Measurements from ENCODE around the gene LRRC8C. TPM values are rescaled to one million over a fixed set of nuclear protein-coding genes. Genes with fewer than 3 reads are reported as not detected.
A peak's percentile ranks its signal among the peaks of the same experiment; 100 is the strongest.

Gene LRRC8C
- total RNA-seq, 1 donor = 2.2 TPM

DNA sequence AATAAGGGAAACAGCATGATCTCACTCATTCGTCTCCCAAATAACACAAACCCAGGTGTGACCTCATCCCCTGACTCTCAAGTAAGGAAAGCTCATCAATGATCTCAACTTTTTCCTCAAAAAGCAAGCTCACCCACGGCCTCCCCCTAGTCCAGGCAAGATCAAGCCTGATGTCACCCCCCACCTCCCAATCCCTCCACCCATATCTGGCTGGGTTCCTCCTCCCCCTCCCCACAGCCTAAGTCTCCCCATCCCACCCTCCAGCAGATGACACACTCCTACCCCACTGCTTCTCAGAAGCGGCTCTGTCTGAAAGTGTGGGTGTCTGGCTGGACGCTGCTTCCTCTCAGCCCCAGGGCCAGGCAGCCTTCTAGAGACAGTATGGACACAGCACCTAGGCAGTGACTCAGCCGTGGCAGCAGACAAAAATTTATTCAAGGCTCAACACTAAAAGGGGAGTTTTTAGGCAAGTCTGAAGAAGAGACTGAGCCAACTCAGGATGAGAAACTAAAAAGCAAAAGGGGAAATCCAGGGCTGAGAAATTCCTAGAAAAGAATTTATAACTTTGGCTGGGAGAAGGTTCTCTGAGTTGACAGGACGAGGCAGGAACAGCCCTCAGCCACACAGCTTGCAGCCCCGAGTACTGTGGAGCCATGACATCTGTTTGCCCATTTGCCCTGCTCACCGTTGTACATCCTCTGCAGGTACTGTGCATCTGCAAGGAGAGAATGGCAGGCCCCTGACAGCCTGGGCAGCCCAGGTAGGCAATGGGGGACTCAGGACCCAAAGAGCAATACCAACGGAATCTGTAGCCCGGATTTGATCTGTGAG lies 106.3 kb downstream of the LRRC8C start:
- peak overlapping the region; percentile 51 for H3K4me2 ChIP-seq (ENCODE audit: insufficient read depth, low read length)
- peaks cover 8% of the 10 kb centered on the region for H3K4me1 ChIP-seq (ENCODE audit: insufficient read depth, low read length)
- peak overlapping the region; percentile 10 for H3K4me3 ChIP-seq (ENCODE audit: insufficient read depth, low read length)
- H3K79me2 ChIP-seq (ENCODE audit: insufficient read depth, low read length) = no peaks in the 10 kb centered on the region
- peak; percentile 59 for DNase-seq (ENCODE audit: insufficient read length, low spot score, missing footprints)
- TF ChIP-seq, protein P1, sequence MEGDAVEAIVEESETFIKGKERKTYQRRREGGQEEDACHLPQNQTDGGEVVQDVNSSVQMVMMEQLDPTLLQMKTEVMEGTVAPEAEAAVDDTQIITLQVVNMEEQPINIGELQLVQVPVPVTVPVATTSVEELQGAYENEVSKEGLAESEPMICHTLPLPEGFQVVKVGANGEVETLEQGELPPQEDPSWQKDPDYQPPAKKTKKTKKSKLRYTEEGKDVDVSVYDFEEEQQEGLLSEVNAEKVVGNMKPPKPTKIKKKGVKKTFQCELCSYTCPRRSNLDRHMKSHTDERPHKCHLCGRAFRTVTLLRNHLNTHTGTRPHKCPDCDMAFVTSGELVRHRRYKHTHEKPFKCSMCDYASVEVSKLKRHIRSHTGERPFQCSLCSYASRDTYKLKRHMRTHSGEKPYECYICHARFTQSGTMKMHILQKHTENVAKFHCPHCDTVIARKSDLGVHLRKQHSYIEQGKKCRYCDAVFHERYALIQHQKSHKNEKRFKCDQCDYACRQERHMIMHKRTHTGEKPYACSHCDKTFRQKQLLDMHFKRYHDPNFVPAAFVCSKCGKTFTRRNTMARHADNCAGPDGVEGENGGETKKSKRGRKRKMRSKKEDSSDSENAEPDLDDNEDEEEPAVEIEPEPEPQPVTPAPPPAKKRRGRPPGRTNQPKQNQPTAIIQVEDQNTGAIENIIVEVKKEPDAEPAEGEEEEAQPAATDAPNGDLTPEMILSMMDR (IDR thresholded peaks at IDR 0.05; ENCODE audit: extremely low read depth, low read depth, low read length) = no peak
- H4K20me1 ChIP-seq (ENCODE audit: insufficient read depth, low read length) = no peaks in the 10 kb centered on the region
- H2AFZ ChIP-seq (ENCODE audit: low read length) = peak overlapping the region; percentile 61
- no peaks in the 10 kb centered on the region for H3K36me3 ChIP-seq (ENCODE audit: insufficient read depth, low read length)
- H3K9me3 ChIP-seq (ENCODE audit: low read depth, low read length) = no peaks in the 10 kb centered on the region
- no peaks in the 10 kb centered on the region for H3K27me3 ChIP-seq (ENCODE audit: insufficient read depth, low read length)
- peak overlapping the region; percentile 19 for H3K27ac ChIP-seq (ENCODE audit: low read depth, low read length)

DNA sequence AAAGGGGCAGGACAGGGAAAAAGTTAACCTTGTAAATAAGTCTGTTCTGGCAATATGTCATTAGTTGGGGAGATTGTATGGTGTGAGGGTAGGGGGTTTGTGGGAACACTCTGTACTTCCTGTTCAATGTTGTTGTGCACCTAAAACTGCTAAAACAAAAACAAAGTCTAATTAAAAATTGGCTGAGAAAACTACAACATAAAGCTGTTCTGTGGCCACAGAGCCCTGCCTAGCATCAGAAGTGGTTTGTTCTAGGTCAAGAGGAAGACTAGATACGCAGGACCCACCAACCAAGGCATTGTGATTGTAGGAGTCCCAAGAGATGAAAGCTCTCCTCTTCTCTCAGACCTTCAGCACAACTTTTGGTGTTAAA lies 106.9 kb downstream of the LRRC8C start:
- H2AFZ ChIP-seq (ENCODE audit: low read length) = peak overlapping the region; percentile 61
- no peaks in the 10 kb centered on the region for H4K20me1 ChIP-seq (ENCODE audit: insufficient read depth, low read length)
- peak overlapping the region; percentile 51 for H3K4me2 ChIP-seq (ENCODE audit: insufficient read depth, low read length)
- H3K9me3 ChIP-seq (ENCODE audit: low read depth, low read length) = no peaks in the 10 kb centered on the region
- H3K36me3 ChIP-seq (ENCODE audit: insufficient read depth, low read length) = no peaks in the 10 kb centered on the region
- peak overlapping the region; percentile 10 for H3K4me3 ChIP-seq (ENCODE audit: insufficient read depth, low read length)
- H3K27ac ChIP-seq (ENCODE audit: low read depth, low read length) = no peak overlapping the region
- H3K27me3 ChIP-seq (ENCODE audit: insufficient read depth, low read length) = no peaks in the 10 kb centered on the region
- TF ChIP-seq, protein P1 (IDR thresholded peaks at IDR 0.05; ENCODE audit: extremely low read depth, low read depth, low read length) = no peak
- no peak for DNase-seq (ENCODE audit: insufficient read length, low spot score, missing footprints)
- peaks cover 8% of the 10 kb centered on the region for H3K4me1 ChIP-seq (ENCODE audit: insufficient read depth, low read length)
- H3K79me2 ChIP-seq (ENCODE audit: insufficient read depth, low read length) = no peaks in the 10 kb centered on the region

- Histone ChIP-seq H3K9me3 (ENCODE audit: low read depth, low read length) (no peaks in the 10 kb centered on the region), H3K4me2 (ENCODE audit: insufficient read depth, low read length) (no peak overlapping the region), H3K4me1 (ENCODE audit: insufficient read depth, low read length) (peaks cover 8% of the 10 kb centered on the region), H3K36me3 (ENCODE audit: insufficient read depth, low read length) (no peaks in the 10 kb centered on the region), H4K20me1 (ENCODE audit: insufficient read depth, low read length) (no peaks in the 10 kb centered on the region), H3K27ac (ENCODE audit: low read depth, low read length) (no peak overlapping the region), H3K4me3 (ENCODE audit: insufficient read depth, low read length) (no peak overlapping the region), H2AFZ (ENCODE audit: low read length) (no peak overlapping the region), H3K27me3 (ENCODE audit: insufficient read depth, low read length) (no peaks in the 10 kb centered on the region), H3K79me2 (ENCODE audit: insufficient read depth, low read length) (no peaks in the 10 kb centered on the region)
- TF ChIP-seq, protein P1 (IDR thresholded peaks at IDR 0.05; ENCODE audit: extremely low read depth, low read depth, low read length) = no peak
- no peak for DNase-seq (ENCODE audit: insufficient read length, low spot score, missing footprints)
Observed at GRCh38 chr1:89743788-89744187, 110.9 kb downstream of the LRRC8C start.

- Histone ChIP-seq H3K4me3 (ENCODE audit: insufficient read depth, low read length) (no peak overlapping the region), H3K4me2 (ENCODE audit: insufficient read depth, low read length) (no peak overlapping the region), H3K79me2 (ENCODE audit: insufficient read depth, low read length) (no peaks in the 10 kb centered on the region), H3K9me3 (ENCODE audit: low read depth, low read length) (no peaks in the 10 kb centered on the region), H3K27me3 (ENCODE audit: insufficient read depth, low read length) (no peaks in the 10 kb centered on the region), H3K4me1 (ENCODE audit: insufficient read depth, low read length) (peaks cover 2% of the 10 kb centered on the region), H4K20me1 (ENCODE audit: insufficient read depth, low read length) (no peaks in the 10 kb centered on the region), H2AFZ (ENCODE audit: low read length) (no peak overlapping the region), H3K27ac (ENCODE audit: low read depth, low read length) (no peak overlapping the region), H3K36me3 (ENCODE audit: insufficient read depth, low read length) (no peaks in the 10 kb centered on the region)
- TF ChIP-seq, protein P1 (IDR thresholded peaks at IDR 0.05; ENCODE audit: extremely low read depth, low read depth, low read length) = no peak
- DNase-seq (ENCODE audit: insufficient read length, low spot score, missing footprints) = no peak
Observed at GRCh38 chr1:89746424-89747149, 113.7 kb downstream of the LRRC8C start.

All from osteoblast (primary cell).